IMR-90 (cell line): Measurements from ENCODE around the gene ASB9. TPM values are rescaled to one million over a fixed set of nuclear protein-coding genes. Genes with fewer than 3 reads are reported as not detected.

Experiments used
- ATAC-seq: fragments of 200-7000 bp; cut with Tn5 transposase; 2 replicates; pipeline ENCODE4 v1.9.1; 2020; ENCODE audit warnings: low read depth, mild to moderate bottlenecking, moderate library complexity
- BruUV-seq: library from RNA; stranded (reverse); fragments of 400-500 nt; replicated peaks from 2 replicates; lab custom pipeline; 2021; lab: Mats Ljungman, UMichigan
- CTCF ChIA-PET: fragments of 300-600 bp; formaldehyde crosslinking; extraction: SDS; loops from one replicate; lab custom pipeline; 2021; ENCODE audit warnings: antibody characterized with exemption; lab: Yijun Ruan, JAX
- POLR2A ChIA-PET: fragments of 300-600 bp; sonication (Branson Sonifier 250); formaldehyde crosslinking; loops from one replicate; lab custom pipeline; 2022; ENCODE audit warnings: antibody characterized with exemption; ENCODE audit not compliant: unreplicated experiment; lab: Charles Lee
- DNase-seq: peaks from one replicate; pipeline ENCODE4 v3.0.0; 2013
- H2AFZ ChIP-seq: replicated peaks from 2 replicates; pipeline ENCODE3; 2013; ENCODE audit warnings: low read length, mild to moderate bottlenecking; ENCODE audit not compliant: poor library complexity
- H2AK5ac ChIP-seq: 2 replicates; pipeline ENCODE4 v1.6.1; 2013; ENCODE audit warnings: low read depth, low read length, inconsistent platforms
- H2AK9ac ChIP-seq: replicated peaks from 2 replicates; pipeline ENCODE3; 2013; ENCODE audit warnings: mild to moderate bottlenecking, low read depth, low read length, moderate library complexity; ENCODE audit not compliant: poor library complexity
- H2BK120ac ChIP-seq: 2 replicates; pipeline ENCODE4 v1.6.1; 2013; ENCODE audit warnings: low read depth, low read length, inconsistent platforms
- H2BK15ac ChIP-seq: 3 replicates; pipeline ENCODE4 v1.6.1; 2013; ENCODE audit warnings: low read depth, low read length, inconsistent platforms
- H2BK20ac ChIP-seq: 2 replicates; pipeline ENCODE4 v1.6.1; 2013; ENCODE audit warnings: low read depth, mild to moderate bottlenecking, inconsistent platforms, low read length, moderate library complexity
- H2BK5ac ChIP-seq: 2 replicates; pipeline ENCODE4 v1.6.1; 2013; ENCODE audit warnings: mild to moderate bottlenecking, low read depth, low read length, inconsistent platforms; ENCODE audit not compliant: poor library complexity, severe bottlenecking
- H3K14ac ChIP-seq: replicated peaks from 2 replicates; pipeline ENCODE4 v1.6.1; 2013; ENCODE audit warnings: low read depth, low read length, inconsistent platforms
- H3K18ac ChIP-seq: 2 replicates; pipeline ENCODE4 v1.6.1; 2013; ENCODE audit warnings: low read depth, low read length, control low read depth
- H3K23ac ChIP-seq: 2 replicates; pipeline ENCODE4 v1.6.1; 2013; ENCODE audit warnings: low read depth, low read length, inconsistent platforms
- H3K27ac ChIP-seq: 2 replicates; pipeline ENCODE4 v1.5.1; 2013; ENCODE audit warnings: mild to moderate bottlenecking, control low read depth, low read length; ENCODE audit not compliant: insufficient read depth
- H3K27me3 ChIP-seq: 2 replicates; pipeline ENCODE4 v1.6.1; 2013; ENCODE audit warnings: low read length; ENCODE audit not compliant: control insufficient read depth, insufficient read depth
- H3K36me3 ChIP-seq: 2 replicates; pipeline ENCODE4 v1.6.1; 2013; ENCODE audit warnings: low read length, mixed read lengths; ENCODE audit not compliant: control insufficient read depth, insufficient read depth
- H3K4ac ChIP-seq: 2 replicates; pipeline ENCODE4 v1.6.1; 2013; ENCODE audit warnings: low read depth, low read length, inconsistent platforms
- H3K4me1 ChIP-seq: 2 replicates; pipeline ENCODE4 v1.6.1; 2013; ENCODE audit warnings: low read length, mixed read lengths; ENCODE audit not compliant: control insufficient read depth, insufficient read depth
- H3K4me2 ChIP-seq: 2 replicates; pipeline ENCODE4 v1.6.1; 2013; ENCODE audit warnings: low read depth, mild to moderate bottlenecking, control low read depth, low read length, moderate library complexity
- H3K4me3 ChIP-seq: 2 replicates; pipeline ENCODE4 v1.5.1; 2013; ENCODE audit warnings: low read depth, mild to moderate bottlenecking, control low read depth, low read length, moderate library complexity; ENCODE audit not compliant: insufficient read depth
- H3K56ac ChIP-seq: 2 replicates; pipeline ENCODE4 v1.6.1; 2013; ENCODE audit warnings: low read length, inconsistent platforms; ENCODE audit not compliant: insufficient read depth; ENCODE audit errors: extremely low read depth
- H3K79me1 ChIP-seq, 2 experiments: 2 replicates each; pipeline ENCODE4 v1.6.1; 2013; ENCODE audit warnings: low read length in 2 of 2, inconsistent platforms in 1 of 2, low read depth in 1 of 2
- H3K9ac ChIP-seq: 2 replicates; pipeline ENCODE4 v1.6.1; 2013; ENCODE audit warnings: low read depth, low read length, control low read depth
- H3K9me1 ChIP-seq: 2 replicates; pipeline ENCODE4 v1.6.1; 2013; ENCODE audit warnings: low read length, inconsistent platforms; ENCODE audit not compliant: insufficient read depth
- H3K9me3 ChIP-seq: 2 replicates; pipeline ENCODE4 v1.6.1; 2013; ENCODE audit warnings: low read length; ENCODE audit not compliant: control insufficient read depth, insufficient read depth
- H4K20me1 ChIP-seq: 2 replicates; pipeline ENCODE4 v1.6.1; 2013; ENCODE audit warnings: low read length, inconsistent platforms; ENCODE audit not compliant: insufficient read depth
- H4K5ac ChIP-seq: 2 replicates; pipeline ENCODE4 v1.6.1; 2013; ENCODE audit warnings: mild to moderate bottlenecking, low read depth, low read length, control low read depth
- H4K8ac ChIP-seq, 2 experiments: 2 replicates each; pipeline ENCODE4 v1.6.1; 2013; ENCODE audit warnings: low read depth in 2 of 2, low read length in 2 of 2, control low read depth in 1 of 2, inconsistent platforms in 1 of 2
- H4K91ac ChIP-seq: 2 replicates; pipeline ENCODE4 v1.6.1; 2013; ENCODE audit warnings: low read depth, low read length, inconsistent platforms; ENCODE audit not compliant: insufficient read depth
- BHLHE40 ChIP-seq: fragments of 150-350 bp; IDR thresholded peaks from 2 replicates; pipeline ENCODE4 v1.6.1; 2016; ENCODE audit warnings: mild to moderate bottlenecking, low read depth, low read length
- CEBPB ChIP-seq: IDR thresholded peaks from 2 replicates; pipeline ENCODE4 v1.6.1; 2012; ENCODE audit warnings: low read depth, low read length, improper control_type of control experiment
- CHD1 ChIP-seq: IDR thresholded peaks from 2 replicates; pipeline ENCODE4 v1.6.1; 2012; ENCODE audit warnings: low read depth, low read length, improper control_type of control experiment
- CTCF ChIP-seq: conservative IDR thresholded peaks from 2 replicates; pipeline ENCODE4 v1.5.1; 2012; ENCODE audit warnings: mild to moderate bottlenecking, low read depth, low read length, improper control_type of control experiment
- FOS ChIP-seq: fragments of 150-350 bp; IDR thresholded peaks from 2 replicates; pipeline ENCODE4 v1.6.1; 2016; ENCODE audit warnings: low read depth, low read length
- MAFK ChIP-seq: IDR thresholded peaks from 2 replicates; pipeline ENCODE4 v1.6.1; 2012; ENCODE audit warnings: low read depth, low read length, improper control_type of control experiment
- MAZ ChIP-seq: IDR thresholded peaks from 2 replicates; pipeline ENCODE4 v1.6.1; 2012; ENCODE audit warnings: low read depth, mild to moderate bottlenecking, low read length, improper control_type of control experiment, moderate library complexity, borderline replicate concordance
- MXI1 ChIP-seq: IDR thresholded peaks from 2 replicates; pipeline ENCODE4 v1.6.1; 2012; ENCODE audit warnings: low read depth, mild to moderate bottlenecking, low read length, moderate library complexity, borderline replicate concordance
- NFE2L2 ChIP-seq: fragments of 150-350 bp; IDR thresholded peaks from 2 replicates; pipeline ENCODE4 v1.6.1; 2016; ENCODE audit warnings: low read depth, mild to moderate bottlenecking, low read length
- POLR2A ChIP-seq: IDR thresholded peaks from 2 replicates; pipeline ENCODE4 v1.6.1; 2012; ENCODE audit warnings: mild to moderate bottlenecking, low read depth, low read length
- RAD21 ChIP-seq: IDR thresholded peaks from 2 replicates; pipeline ENCODE4 v1.6.1; 2012; ENCODE audit warnings: low read length, improper control_type of control experiment
- RCOR1 ChIP-seq: IDR thresholded peaks from 2 replicates; pipeline ENCODE4 v1.6.1; 2012; ENCODE audit warnings: mild to moderate bottlenecking, low read length, improper control_type of control experiment; ENCODE audit not compliant: insufficient replicate concordance
- RFX5 ChIP-seq: IDR thresholded peaks from 2 replicates; pipeline ENCODE4 v1.8.0; 2012; ENCODE audit warnings: low read depth, mild to moderate bottlenecking, low read length, moderate library complexity
- SMC3 ChIP-seq: fragments of 150-350 bp; IDR thresholded peaks from 2 replicates; pipeline ENCODE4 v1.6.1; 2016; ENCODE audit warnings: low read depth, mild to moderate bottlenecking, antibody characterized with exemption, low read length, moderate library complexity
- USF2 ChIP-seq: fragments of 150-350 bp; IDR thresholded peaks from 2 replicates; pipeline ENCODE4 v1.6.1; 2017; ENCODE audit warnings: mild to moderate bottlenecking, antibody characterized with exemption, low read length, low read depth
- WGBS, 2 experiments: methylation state at CpG; one replicate each; pipeline versions ENCODE4 v1.1.5 to v1.1.7; 2013; ENCODE audit warnings: missing lambda C conversion rate in 2 of 2; ENCODE audit not compliant: insufficient read length in 1 of 2; ENCODE audit errors: extremely low coverage in 2 of 2; 5-methylcytosine and 5-hydroxymethylcytosine counted together
- dilution Hi-C: fragments of 300-500 bp; cut with HindIII; formaldehyde crosslinking; loops from one replicate; pipeline ENCODE4 v1.14.3; 2018; ENCODE audit warnings: low sequenced_read_pairs; ENCODE audit not compliant: unreplicated experiment
- in situ Hi-C: fragments of 300-500 bp; cut with MboI; formaldehyde crosslinking; loops from 3 replicates; pipeline ENCODE4 v1.14.3; 2019; ENCODE audit warnings: low sequenced_read_pairs, inconsistent platforms, mixed read lengths
- intact Hi-C: fragments of 100-400 bp; cut with micrococcal nuclease; formaldehyde crosslinking; loops from 2 replicates; pipeline ENCODE4 v1.10.0; 2022
- polyA plus RNA-seq, 3 experiments: library from polyadenylated mRNA; depleted of rRNA; stranded (reverse); fragments of >200 nt; gene quantifications; 2 replicates each; pipeline ENCODE4 v1.2.3, GENCODE V29; 2012; ENCODE audit warnings: low replicate concordance in 1 of 3
- total RNA-seq: library from RNA; depleted of rRNA; stranded (reverse); fragments of >200 nt; gene quantifications from 2 replicates; pipeline ENCODE4 v1.2.3, GENCODE V29; 2012
- TF ChIP-seq, protein P1 (sequence below): fragments of 150-350 bp; IDR thresholded peaks from 2 replicates; pipeline ENCODE4 v1.6.1; 2016; ENCODE audit warnings: low read depth, mild to moderate bottlenecking, low read length, moderate library complexity, borderline replicate concordance

Gene ASB9
- total and polyA plus RNA-seq, 2 of the 4 experiments (the other 2 are of a cell fraction) = 0.15 to 0.36 TPM

DNA sequence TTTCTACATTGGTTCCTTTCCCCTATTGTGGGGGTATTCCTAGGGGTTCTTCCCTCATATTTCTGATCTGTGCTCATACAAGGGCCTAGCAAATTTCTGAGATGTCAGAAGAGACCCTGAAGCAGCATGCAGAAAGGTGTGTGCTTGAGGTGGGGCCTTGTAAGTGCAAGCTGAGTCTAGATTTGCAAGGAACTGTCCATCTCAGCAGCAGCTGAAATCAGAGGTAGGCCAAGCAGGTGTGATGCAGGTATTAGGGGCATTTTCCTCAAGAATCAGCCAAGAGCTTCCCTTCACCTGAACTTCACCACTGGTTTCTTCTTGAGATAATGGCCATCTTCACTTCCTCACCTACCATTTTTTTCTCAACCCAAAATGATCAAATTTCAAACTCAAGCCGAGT lies 45.1 kb downstream of the ASB9 start:
- Histone ChIP-seq H2BK120ac (no peak overlapping the region), H2BK5ac (no peak overlapping the region), H3K4me2 (no peak overlapping the region), H3K27me3 (peaks cover 2% of the 10 kb centered on the region; the same call in 1 of the 2 replicates), H2AFZ (no peak overlapping the region), H3K79me1 (no peaks in the 10 kb centered on the region), H3K4ac (no peak overlapping the region), H3K9me3 (no peaks in the 10 kb centered on the region), H4K91ac (no peak overlapping the region), H3K9me1 (no peaks in the 10 kb centered on the region), H3K4me3 (no peak overlapping the region), H4K8ac (no peak overlapping the region), H3K36me3 (no peaks in the 10 kb centered on the region), H4K20me1 (no peaks in the 10 kb centered on the region), H3K4me1 (no peaks in the 10 kb centered on the region), H3K18ac (no peak overlapping the region), H2BK20ac (no peak overlapping the region), H2AK9ac (no peak overlapping the region), H2AK5ac (no peak overlapping the region), H3K23ac (no peak overlapping the region), H2BK15ac (no peak overlapping the region), H4K5ac (no peak overlapping the region), H3K9ac (no peak overlapping the region), H3K27ac (no peak overlapping the region), H3K14ac (no peak overlapping the region), H3K56ac (no peak overlapping the region)
- dilution Hi-C loops = no loop called here
- DNase-seq (no peak), ATAC-seq (no peak)
- in situ Hi-C loops = no loop called here
- intact Hi-C loops = no loop called here
- TF ChIP-seq CTCF (no peak), RAD21 (no peak), CEBPB (no peak), RCOR1 (no peak), MAFK (no peak), FOS (no peak), RFX5 (no peak), NFE2L2 (no peak), SMC3 (no peak), POLR2A (no peak), MXI1 (no peak), USF2 (no peak), BHLHE40 (no peak), MAZ (no peak), CHD1 (no peak)
- TF ChIP-seq, protein P1, sequence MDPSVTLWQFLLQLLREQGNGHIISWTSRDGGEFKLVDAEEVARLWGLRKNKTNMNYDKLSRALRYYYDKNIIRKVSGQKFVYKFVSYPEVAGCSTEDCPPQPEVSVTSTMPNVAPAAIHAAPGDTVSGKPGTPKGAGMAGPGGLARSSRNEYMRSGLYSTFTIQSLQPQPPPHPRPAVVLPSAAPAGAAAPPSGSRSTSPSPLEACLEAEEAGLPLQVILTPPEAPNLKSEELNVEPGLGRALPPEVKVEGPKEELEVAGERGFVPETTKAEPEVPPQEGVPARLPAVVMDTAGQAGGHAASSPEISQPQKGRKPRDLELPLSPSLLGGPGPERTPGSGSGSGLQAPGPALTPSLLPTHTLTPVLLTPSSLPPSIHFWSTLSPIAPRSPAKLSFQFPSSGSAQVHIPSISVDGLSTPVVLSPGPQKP = no peak
- BruUV-seq = no TSS peak
- no CpG with 5 or more reads among the region's 1 CpG for WGBS, 2 experiments
- CTCF ChIA-PET = no interaction called here
- POLR2A ChIA-PET = no interaction called here
